Measurements from ENCODE around the gene ELOVL1.
"Not testable (repeated sequence)": the region's sequence is repeated elsewhere in the genome, so short reads cannot be mapped to it uniquely, and the experiment has no call there.

The ELOVL1 gene

DNA sequence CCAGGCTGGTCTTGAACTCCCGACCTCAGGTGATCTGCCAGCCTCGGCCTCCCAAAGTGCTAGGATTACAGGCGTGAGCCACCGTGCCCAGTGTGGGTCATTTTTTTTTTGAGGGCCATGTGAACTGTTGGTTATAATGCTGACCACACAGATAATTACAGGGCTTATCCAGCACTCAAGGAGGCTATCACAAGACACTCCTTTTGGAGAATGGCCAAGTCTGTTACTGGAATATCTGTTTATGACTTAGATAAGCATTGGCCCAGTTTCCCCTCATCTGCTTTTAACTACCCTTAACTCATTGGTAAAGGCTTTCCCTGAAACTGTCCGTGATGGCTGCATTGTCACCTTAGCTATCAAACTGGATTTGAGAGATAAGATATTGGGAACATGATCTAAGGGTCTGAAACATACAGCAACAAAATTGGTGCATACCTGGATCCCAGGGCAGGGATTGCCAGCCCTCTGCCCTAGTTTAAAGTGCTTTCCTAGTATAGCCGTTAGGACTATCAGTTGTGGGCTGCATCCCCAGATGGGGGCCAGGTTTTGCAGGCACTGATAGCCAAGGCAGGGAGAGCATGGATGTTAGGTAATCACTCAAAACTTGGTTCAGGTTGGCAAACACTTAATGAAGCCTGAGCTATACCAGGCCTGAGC, 37.5 kb upstream of the ELOVL1 start:
- ChIA-PET CTCF (interaction anchor here (4.7 kb wide), 1 partner anchor 9 kb away, joined by 28 read pairs; no protein-coding TSS in a partner anchor), POLR2A (no interaction called here)
- no peak for DNase-seq (ENCODE audit: low read depth, low spot score)
- TF ChIP-seq, protein P1, sequence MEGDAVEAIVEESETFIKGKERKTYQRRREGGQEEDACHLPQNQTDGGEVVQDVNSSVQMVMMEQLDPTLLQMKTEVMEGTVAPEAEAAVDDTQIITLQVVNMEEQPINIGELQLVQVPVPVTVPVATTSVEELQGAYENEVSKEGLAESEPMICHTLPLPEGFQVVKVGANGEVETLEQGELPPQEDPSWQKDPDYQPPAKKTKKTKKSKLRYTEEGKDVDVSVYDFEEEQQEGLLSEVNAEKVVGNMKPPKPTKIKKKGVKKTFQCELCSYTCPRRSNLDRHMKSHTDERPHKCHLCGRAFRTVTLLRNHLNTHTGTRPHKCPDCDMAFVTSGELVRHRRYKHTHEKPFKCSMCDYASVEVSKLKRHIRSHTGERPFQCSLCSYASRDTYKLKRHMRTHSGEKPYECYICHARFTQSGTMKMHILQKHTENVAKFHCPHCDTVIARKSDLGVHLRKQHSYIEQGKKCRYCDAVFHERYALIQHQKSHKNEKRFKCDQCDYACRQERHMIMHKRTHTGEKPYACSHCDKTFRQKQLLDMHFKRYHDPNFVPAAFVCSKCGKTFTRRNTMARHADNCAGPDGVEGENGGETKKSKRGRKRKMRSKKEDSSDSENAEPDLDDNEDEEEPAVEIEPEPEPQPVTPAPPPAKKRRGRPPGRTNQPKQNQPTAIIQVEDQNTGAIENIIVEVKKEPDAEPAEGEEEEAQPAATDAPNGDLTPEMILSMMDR (IDR thresholded peaks at IDR 0.05; ENCODE audit: insufficient read depth, low read length, missing control alignments), result no peak
- no peak overlapping the region for H3K4me3 ChIP-seq (ENCODE audit: low read depth, low read length)

DNA sequence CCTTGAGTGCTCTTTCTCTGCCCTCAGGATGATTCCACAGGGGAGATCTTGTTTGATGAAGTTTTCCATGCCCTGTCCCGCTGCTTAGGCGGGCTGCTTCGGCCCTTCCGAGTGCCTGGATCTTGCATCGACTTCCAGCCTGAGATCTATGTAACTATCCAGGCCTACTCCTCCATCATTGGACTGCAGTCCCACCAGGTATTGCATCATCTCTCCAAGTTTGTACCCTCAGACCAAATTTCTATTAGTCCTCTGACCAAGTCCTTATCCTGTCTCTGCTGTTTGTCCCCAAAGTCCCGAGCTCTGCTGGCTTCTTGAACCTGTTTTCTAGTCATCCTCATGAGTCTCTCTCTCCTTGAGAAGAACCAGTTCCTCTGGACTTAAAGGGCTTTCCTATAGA, 36.5 kb upstream of the ELOVL1 start:
- H3K4me3 ChIP-seq (ENCODE audit: low read depth, low read length), result no peak overlapping the region
- CTCF ChIA-PET, result interaction anchor here (4.7 kb wide), 1 partner anchor 10 kb away, joined by 28 read pairs; no protein-coding TSS in a partner anchor
- DNase-seq (ENCODE audit: low read depth, low spot score), result no peak
- POLR2A ChIA-PET, result no interaction called here
- TF ChIP-seq, protein P1 (IDR thresholded peaks at IDR 0.05; ENCODE audit: insufficient read depth, low read length, missing control alignments), result no peak

DNA sequence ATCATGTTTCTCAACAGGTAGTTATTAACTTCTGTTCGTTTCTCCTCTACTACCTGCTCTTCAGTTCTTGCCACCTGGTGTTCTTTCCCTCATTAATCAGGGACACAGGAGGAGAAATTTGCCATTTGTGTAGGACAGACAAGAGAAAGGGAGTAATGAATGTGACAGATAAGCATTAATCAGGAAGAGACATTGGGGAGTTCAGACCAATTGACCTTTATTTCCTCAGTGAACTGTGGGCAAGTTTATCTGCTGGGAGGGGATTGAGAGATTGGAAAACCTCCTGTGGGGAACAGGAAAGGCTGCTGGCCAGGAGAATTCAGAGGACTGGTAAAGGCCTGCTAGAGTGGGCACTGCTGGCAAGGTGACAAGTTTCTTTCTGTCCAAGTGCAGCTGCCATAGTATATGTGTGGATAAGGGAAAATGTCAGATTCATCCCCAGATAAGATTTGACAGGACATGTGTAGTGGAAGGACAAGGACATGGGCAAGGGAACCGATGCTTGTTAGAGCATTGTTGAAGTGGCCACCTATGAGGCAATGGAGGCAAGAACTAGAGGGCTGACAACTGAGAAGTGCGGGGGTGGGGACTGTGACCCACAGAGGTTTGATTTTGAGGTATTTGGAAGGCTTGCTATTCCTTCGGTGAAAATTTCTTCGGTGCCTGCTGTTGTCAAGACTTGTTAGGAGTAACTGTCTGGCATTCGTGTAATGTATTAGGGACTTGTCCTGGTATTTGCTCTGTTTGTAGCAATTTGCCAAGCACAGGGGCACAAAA, 34.5 kb upstream of the ELOVL1 start:
- DNase-seq (ENCODE audit: low read depth, low spot score), result no peak
- TF ChIP-seq, protein P1 (IDR thresholded peaks at IDR 0.05; ENCODE audit: insufficient read depth, low read length, missing control alignments), result no peak

DNA sequence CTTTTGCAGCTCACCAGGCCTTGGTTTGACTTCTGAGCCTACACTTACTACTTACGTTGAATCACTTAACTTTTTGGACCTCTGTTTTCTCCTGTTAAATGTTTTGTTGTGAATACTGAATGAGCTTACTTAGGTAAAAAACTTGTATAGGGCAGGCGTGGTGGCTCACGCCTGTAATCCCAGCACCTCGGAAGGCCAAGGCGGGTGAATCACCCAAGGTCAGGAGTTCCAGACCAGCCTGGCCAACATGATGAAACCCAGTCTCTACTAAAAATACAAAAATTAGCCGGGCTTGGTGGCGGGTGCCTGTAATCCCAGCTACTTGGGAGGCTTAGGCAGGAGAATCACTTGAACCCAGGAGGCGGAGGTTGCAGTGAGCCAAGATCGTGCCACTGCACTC, 32.6 kb upstream of the ELOVL1 start:
- CTCF ChIA-PET, result interaction anchor here (0.8 to 3.7 kb wide), 3 partner anchors 10 to 173 kb away, joined by 3 to 17 read pairs (median 12); partner anchors contain the start of genes MED8 and SZT2
- DNase-seq (ENCODE audit: low read depth, low spot score); POLR2A ChIA-PET; H3K4me3 ChIP-seq (ENCODE audit: low read depth, low read length): not testable (repeated sequence)

More for the DNA sequence above, 34.5 kb upstream of the ELOVL1 start:
- H3K4me3 ChIP-seq (ENCODE audit: low read depth, low read length), result no peak overlapping the region
- POLR2A ChIA-PET, result no interaction called here
- CTCF ChIA-PET, result interaction anchor here (4.7 kb wide), 1 partner anchor 12 kb away, joined by 28 read pairs; no protein-coding TSS in a partner anchor

DNA sequence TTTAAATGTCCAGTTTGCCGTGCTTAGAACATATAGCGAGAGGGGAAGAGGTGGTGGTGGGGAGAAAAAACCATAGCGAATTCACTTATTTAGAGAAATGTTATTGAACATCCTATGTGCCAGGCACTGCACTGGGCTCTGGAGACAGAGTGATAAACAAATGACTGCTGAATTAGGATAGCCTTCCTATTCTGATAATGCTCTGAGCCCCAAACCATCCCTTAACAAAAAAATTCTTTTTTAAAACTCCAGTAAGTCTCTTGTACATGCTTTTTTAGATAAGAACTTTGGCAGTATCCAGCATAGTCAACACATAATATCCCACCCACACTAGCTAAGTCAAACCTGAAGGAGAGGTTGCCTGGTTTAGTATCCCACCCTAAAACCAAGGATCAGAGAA, 30.4 kb upstream of the ELOVL1 start:
- TF ChIP-seq, protein P1 (IDR thresholded peaks at IDR 0.05; ENCODE audit: insufficient read depth, low read length, missing control alignments), result no peak
- CTCF ChIA-PET, result interaction anchor here (3.0 to 3.7 kb wide), 2 partner anchors 16 to 171 kb away, joined by 12 to 17 read pairs; no protein-coding TSS in a partner anchor
- H3K4me3 ChIP-seq (ENCODE audit: low read depth, low read length), result no peak overlapping the region
- no peak for DNase-seq (ENCODE audit: low read depth, low spot score)
- POLR2A ChIA-PET, result no interaction called here

DNA sequence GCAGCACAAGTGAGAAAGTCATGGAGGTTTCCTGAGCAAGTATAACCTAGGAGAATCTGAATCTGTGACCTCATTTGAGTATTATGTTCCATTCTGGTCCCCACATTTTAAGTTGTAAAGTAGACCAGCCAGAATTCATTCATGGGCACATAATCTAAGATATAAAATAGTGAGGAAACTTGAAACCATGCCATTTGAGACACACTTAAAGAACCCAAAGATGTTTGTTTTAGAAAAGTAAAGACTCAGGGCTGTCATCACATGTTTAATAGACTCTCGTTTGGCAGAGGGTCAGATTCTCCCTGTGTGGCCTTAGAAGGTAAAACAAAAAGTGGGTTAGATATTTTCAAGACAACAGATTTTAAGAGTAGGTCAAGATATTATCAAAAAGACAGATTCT, 28.2 kb upstream of the ELOVL1 start:
- CTCF ChIA-PET, result interaction anchor here (1.3 kb wide), 1 partner anchor 19 kb away, joined by 3 read pairs; no protein-coding TSS in a partner anchor
- TF ChIP-seq, protein P1 (IDR thresholded peaks at IDR 0.05; ENCODE audit: insufficient read depth, low read length, missing control alignments), result no peak
- POLR2A ChIA-PET, result no interaction called here
- DNase-seq (ENCODE audit: low read depth, low spot score), result no peak
- H3K4me3 ChIP-seq (ENCODE audit: low read depth, low read length), result no peak overlapping the region

All from AG04449 (cell line).